ENCODE data around the gene CEMP1. TPM values are rescaled to one million over a fixed set of nuclear protein-coding genes. Genes with fewer than 3 reads are reported as not detected.
"Not testable (repeated sequence)": the region's sequence is repeated elsewhere in the genome, so short reads cannot be mapped to it uniquely, and the experiment has no call there.

CEMP1 gene
- total RNA-seq, 1 experiment from 2014 or later, result not detected

DNA sequence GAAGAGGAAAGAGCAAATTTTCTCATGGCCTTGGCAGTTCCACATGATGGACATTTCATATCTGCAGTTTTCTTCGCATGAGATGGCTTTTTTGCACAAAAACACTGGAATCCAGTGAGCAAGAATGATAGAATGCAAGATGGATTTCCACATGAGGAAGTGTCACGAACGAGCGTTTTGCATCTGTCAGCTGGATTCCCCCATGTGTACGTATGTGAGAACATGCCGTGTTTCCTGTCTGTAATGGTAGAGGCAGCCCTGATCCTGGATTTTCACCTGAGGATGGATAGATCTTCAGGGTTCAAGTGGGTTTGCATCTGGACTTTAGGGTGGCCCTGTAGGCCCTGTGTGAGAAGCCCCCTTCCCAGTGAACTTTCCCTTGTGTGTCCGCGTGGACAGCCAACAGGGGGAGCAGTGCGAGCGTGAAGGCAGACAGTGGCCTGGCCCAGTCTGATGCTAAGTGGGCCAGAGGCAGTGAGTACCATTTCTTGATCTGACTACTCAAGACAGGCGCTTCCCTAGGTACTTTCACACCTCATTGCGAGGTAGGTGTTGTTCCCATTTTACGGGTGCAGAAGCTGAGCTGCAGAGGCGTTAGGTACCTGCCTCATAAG is 8.7 kb upstream of the CEMP1 start:
- DNase-seq (ENCODE audit: low spot score); H3K4me1 ChIP-seq (ENCODE audit: insufficient read depth, low read length, poor library complexity, severe bottlenecking); BruUV-seq (replicated peaks); H3K4me3 ChIP-seq (ENCODE audit: low read depth, low read length, poor library complexity, severe bottlenecking); H3K27ac ChIP-seq (ENCODE audit: low read depth, low read length, poor library complexity, severe bottlenecking); H3K36me3 ChIP-seq (ENCODE audit: insufficient read depth, low read length, poor library complexity, severe bottlenecking); intact Hi-C loops (cut with micrococcal nuclease; ENCODE audit: unreplicated experiment); H3K9me3 ChIP-seq (ENCODE audit: low read depth, low read length, poor library complexity, severe bottlenecking); CTCF ChIA-PET; H3K27me3 ChIP-seq (replicated peaks; ENCODE audit: insufficient read depth, low read depth, low read length, poor library complexity); POLR2A ChIA-PET (ENCODE audit: low non-redundant PET): not testable (repeated sequence)
- peak; percentile 41 for TF ChIP-seq CTCF (conservative IDR thresholded peaks at IDR 0.05; ENCODE audit: low read depth, low read length)

- H3K27ac ChIP-seq (ENCODE audit: low read depth, low read length, poor library complexity, severe bottlenecking); H3K9me3 ChIP-seq (ENCODE audit: low read depth, low read length, poor library complexity, severe bottlenecking); intact Hi-C loops (cut with micrococcal nuclease; ENCODE audit: unreplicated experiment); CTCF ChIA-PET; BruUV-seq (replicated peaks); H3K36me3 ChIP-seq (ENCODE audit: insufficient read depth, low read length, poor library complexity, severe bottlenecking); H3K27me3 ChIP-seq (replicated peaks; ENCODE audit: insufficient read depth, low read depth, low read length, poor library complexity); H3K4me3 ChIP-seq (ENCODE audit: low read depth, low read length, poor library complexity, severe bottlenecking); DNase-seq (ENCODE audit: low spot score); POLR2A ChIA-PET (ENCODE audit: low non-redundant PET); H3K4me1 ChIP-seq (ENCODE audit: insufficient read depth, low read length, poor library complexity, severe bottlenecking): not testable (repeated sequence)
These were observed 8.1 kb upstream of the CEMP1 start for GRCh38 chr16:2539192-2539844.

DNA sequence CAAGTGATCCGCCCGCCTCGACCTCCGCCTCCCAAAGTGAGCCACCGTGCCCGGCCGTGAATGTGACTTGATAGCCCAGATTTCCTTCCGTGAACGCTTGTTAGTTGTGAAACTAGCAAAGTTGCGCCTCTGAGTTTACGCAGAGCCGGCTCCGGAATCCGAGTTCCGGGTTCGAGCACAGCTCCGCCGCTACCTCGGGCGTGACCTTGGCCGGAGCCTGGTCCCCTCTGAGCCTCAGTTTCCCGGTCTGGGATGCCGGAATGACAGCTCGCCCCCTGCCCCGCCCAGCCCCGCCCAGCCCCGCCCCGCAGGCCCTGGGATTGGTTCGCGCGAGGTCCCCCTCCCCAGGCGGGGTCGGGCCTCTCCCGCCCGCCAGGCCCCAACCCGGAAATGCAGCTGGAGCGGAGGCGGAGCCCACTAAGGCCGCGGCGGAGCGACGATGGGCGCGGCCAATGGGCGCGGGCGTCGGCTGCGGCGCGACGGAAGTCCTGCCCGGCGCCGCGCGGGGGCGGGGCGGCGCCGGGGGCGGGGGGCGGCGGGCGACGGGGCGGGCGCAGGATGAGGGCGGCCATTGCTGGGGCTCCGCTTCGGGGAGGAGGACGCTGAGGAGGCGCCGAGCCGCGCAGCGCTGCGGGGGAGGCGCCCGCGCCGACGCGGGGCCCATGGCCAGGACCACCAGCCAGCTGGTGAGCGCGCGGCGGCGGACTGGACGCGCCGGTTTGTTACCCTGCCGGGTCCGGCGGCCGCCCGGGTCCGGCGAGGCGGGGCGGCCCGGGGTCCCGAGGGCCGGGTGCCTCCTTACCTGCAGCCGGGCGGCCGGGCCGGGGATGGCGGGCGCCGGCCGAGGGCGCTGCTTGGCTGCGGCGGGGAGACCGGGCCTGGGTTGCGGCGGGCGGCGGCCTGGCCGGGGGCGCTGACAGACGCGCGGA is 6.5 kb upstream of the CEMP1 start, which contains the start of gene PDPK1:
Gene PDPK1, plus strand, starts transcription at position 571 of the 929 bp plus-strand sequence. Its CDS starts 92 bp downstream, at position 663.
- H3K36me3 ChIP-seq (ENCODE audit: insufficient read depth, low read length, poor library complexity, severe bottlenecking), result no peaks in the 10 kb centered on the region
- H3K4me1 ChIP-seq (ENCODE audit: insufficient read depth, low read length, poor library complexity, severe bottlenecking), result peaks cover 4% of the 10 kb centered on the region
- no TSS peak for BruUV-seq (replicated peaks)
- POLR2A ChIA-PET (ENCODE audit: low non-redundant PET), result interaction anchor here (0.6 kb wide), 3 partner anchors 23 to 427 kb away, joined by 3 to 7 read pairs (median 4); partner anchors contain the start of gene SRRM2
- no peaks in the 10 kb centered on the region for H3K27me3 ChIP-seq (replicated peaks; ENCODE audit: insufficient read depth, low read depth, low read length, poor library complexity)
- H3K4me3 ChIP-seq (ENCODE audit: low read depth, low read length, poor library complexity, severe bottlenecking), result peak within 1 kb of the TSS; percentile 58
- TF ChIP-seq CTCF (conservative IDR thresholded peaks at IDR 0.05; ENCODE audit: low read depth, low read length) (no peak), EZH2 (IDR thresholded peaks at IDR 0.05; ENCODE audit: borderline replicate concordance, low read depth, low read length, poor library complexity, severe bottlenecking) (no peak)
- DNase-seq (ENCODE audit: low spot score), result peak; percentile 98
- intact Hi-C loops (cut with micrococcal nuclease; ENCODE audit: unreplicated experiment), result no loop called here
- H3K27ac ChIP-seq (ENCODE audit: low read depth, low read length, poor library complexity, severe bottlenecking), result peak within 1 kb of the TSS; percentile 59
- CTCF ChIA-PET, result no interaction called here
- H3K9me3 ChIP-seq (ENCODE audit: low read depth, low read length, poor library complexity, severe bottlenecking), result no peaks in the 10 kb centered on the region
